Gastroesophageal sphincter (tissue), 3 donors: ENCODE data around the gene ZNF845.

ENCODE experiments used
- CTCF ChIP-seq, 4 experiments: fragments of 200-600 bp in 2 of 4; fragments of 450-650 bp in 2 of 4; sonication (generic) in 1 of 4; IDR thresholded peaks; one replicate each; pipeline ENCODE4 v1.5.1; 2017 to 2019; ENCODE audit warnings: antibody characterized with exemption in 4 of 4, mild to moderate bottlenecking in 2 of 4, moderate library complexity in 2 of 4
- POLR2A ChIP-seq, 2 donors: fragments of 450-650 bp; IDR thresholded peaks; one replicate each; pipeline ENCODE4 v1.6.1; 2017; ENCODE audit warnings: antibody characterized with exemption in 2 of 2, mild to moderate bottlenecking in 2 of 2, moderate library complexity in 1 of 2
- POLR2AphosphoS5 ChIP-seq: sonication (generic); formaldehyde crosslinking; IDR thresholded peaks from one replicate; pipeline ENCODE4 v1.6.1; 2017; ENCODE audit warnings: antibody characterized with exemption

- peak in 2 of 4 experiments; percentile 47 to 66 for TF ChIP-seq CTCF (IDR thresholded peaks at IDR 0.05)
- no peak for TF ChIP-seq POLR2AphosphoS5
- no peak for TF ChIP-seq POLR2A (IDR thresholded peaks at IDR 0.05)
These were observed 25.2 kb upstream of the ZNF845 start for GRCh38 chr19:53308339-53308811.
